Panc1 (cell line): ENCODE data around the gene ARHGAP45. TPM values are rescaled to one million over a fixed set of nuclear protein-coding genes. Genes with fewer than 3 reads are reported as not detected.

ENCODE experiments used
- ATAC-seq: fragments of 200-7000 bp; cut with Tn5 transposase; 2 replicates; pipeline ENCODE4 v1.9.1; 2020; ENCODE audit warnings: mild to moderate bottlenecking, moderate library complexity
- BruUV-seq: library from RNA; stranded (reverse); fragments of 400-500 nt; replicated peaks from 2 replicates; lab custom pipeline; 2021; lab: Mats Ljungman, UMichigan
- CTCF ChIA-PET: fragments of 300-600 bp; sonication (Branson Sonifier 250); formaldehyde crosslinking; loops from one replicate; lab custom pipeline; 2022; ENCODE audit warnings: antibody characterized with exemption; lab: Charles Lee
- POLR2A ChIA-PET: fragments of 300-600 bp; sonication (Branson Sonifier 250); formaldehyde crosslinking; loops from one replicate; lab custom pipeline; 2022; ENCODE audit warnings: antibody characterized with exemption; lab: Charles Lee
- DNase-seq: peaks from one replicate; pipeline ENCODE4 v3.0.0-alpha.2; 2010; ENCODE audit warnings: low read depth, low spot score
- H3K27ac ChIP-seq: 2 replicates; pipeline ENCODE4 v1.5.1; 2011; ENCODE audit warnings: mild to moderate bottlenecking, low read length, inconsistent platforms
- H3K27me3 ChIP-seq: fragments of 200-500 bp; sonication (Bioruptor generic); 2 replicates; pipeline ENCODE4 v1.6.0; 2014; ENCODE audit warnings: low read length, inconsistent platforms; ENCODE audit not compliant: control insufficient read depth, insufficient read depth
- H3K36me3 ChIP-seq: fragments of 200-500 bp; sonication (Bioruptor generic); 2 replicates; pipeline ENCODE4 v1.5.1; 2014; ENCODE audit warnings: inconsistent platforms, mild to moderate bottlenecking, low read length, moderate library complexity; ENCODE audit not compliant: control insufficient read depth, insufficient read depth
- H3K4me1 ChIP-seq: 2 replicates; pipeline ENCODE4 v1.5.1; 2011; ENCODE audit warnings: inconsistent platforms, mild to moderate bottlenecking, low read length, moderate library complexity; ENCODE audit not compliant: control insufficient read depth, insufficient read depth
- H3K4me3 ChIP-seq, 2 experiments: 2 replicates each; pipeline ENCODE4 v1.5.1; 2011 to 2012; ENCODE audit warnings: low read depth in 2 of 2, low read length in 2 of 2, mild to moderate bottlenecking in 2 of 2, inconsistent platforms in 1 of 2, moderate library complexity in 1 of 2
- H3K9me3 ChIP-seq: fragments of 200-500 bp; sonication (Bioruptor generic); 2 replicates; pipeline ENCODE4 v1.5.1; 2014; ENCODE audit warnings: low read depth, mild to moderate bottlenecking, inconsistent platforms, low read length, moderate library complexity; ENCODE audit not compliant: control insufficient read depth, insufficient read depth
- POLR2AphosphoS5 ChIP-seq: IDR thresholded peaks from 2 replicates; pipeline ENCODE4 v1.6.1; 2012; ENCODE audit warnings: mild to moderate bottlenecking, low read depth, low read length, moderate library complexity
- SIN3A ChIP-seq: IDR thresholded peaks from 2 replicates; pipeline ENCODE4 v1.6.1; 2012; ENCODE audit warnings: low read depth, mild to moderate bottlenecking, low read length, moderate library complexity, borderline replicate concordance; ENCODE audit not compliant: insufficient read depth
- TCF7L2 ChIP-seq: IDR thresholded peaks from 2 replicates; pipeline ENCODE4 v1.6.1; 2011; ENCODE audit warnings: mild to moderate bottlenecking, low read depth, low read length, inconsistent platforms
- in situ Hi-C: cut with HindIII; loops from 2 replicates; pipeline ENCODE4 v1.10.0; 2016; ENCODE audit warnings: low sequenced_read_pairs, low pct_unique_long_range_greater_than_20kb
- intact Hi-C: fragments of 100-400 bp; cut with micrococcal nuclease; formaldehyde crosslinking; loops from one replicate; pipeline ENCODE4 v1.10.0; 2022; ENCODE audit not compliant: unreplicated experiment
- total RNA-seq: library from RNA; stranded (reverse); gene quantifications from one replicate; pipeline ENCODE4 v1.2.1, GENCODE V29; 2021; ENCODE audit not compliant: unreplicated experiment
- TF ChIP-seq, protein P1 (sequence below): fragments of 450-650 bp; IDR thresholded peaks from 2 replicates; pipeline ENCODE4 v1.5.1; 2017; ENCODE audit warnings: mild to moderate bottlenecking
- TF ChIP-seq, protein P2 (sequence below), 2 experiments: IDR thresholded peaks; 2 replicates each; pipeline ENCODE4 v1.6.1; 2011 to 2012; ENCODE audit warnings: low read depth in 2 of 2, control low read depth in 1 of 2, low read length in 1 of 2, mild to moderate bottlenecking in 1 of 2, moderate library complexity in 1 of 2; ENCODE audit not compliant: insufficient read depth in 1 of 2

Gene ARHGAP45
- total RNA-seq, 1 experiment from 2014 or later = 27.8 TPM

DNA sequence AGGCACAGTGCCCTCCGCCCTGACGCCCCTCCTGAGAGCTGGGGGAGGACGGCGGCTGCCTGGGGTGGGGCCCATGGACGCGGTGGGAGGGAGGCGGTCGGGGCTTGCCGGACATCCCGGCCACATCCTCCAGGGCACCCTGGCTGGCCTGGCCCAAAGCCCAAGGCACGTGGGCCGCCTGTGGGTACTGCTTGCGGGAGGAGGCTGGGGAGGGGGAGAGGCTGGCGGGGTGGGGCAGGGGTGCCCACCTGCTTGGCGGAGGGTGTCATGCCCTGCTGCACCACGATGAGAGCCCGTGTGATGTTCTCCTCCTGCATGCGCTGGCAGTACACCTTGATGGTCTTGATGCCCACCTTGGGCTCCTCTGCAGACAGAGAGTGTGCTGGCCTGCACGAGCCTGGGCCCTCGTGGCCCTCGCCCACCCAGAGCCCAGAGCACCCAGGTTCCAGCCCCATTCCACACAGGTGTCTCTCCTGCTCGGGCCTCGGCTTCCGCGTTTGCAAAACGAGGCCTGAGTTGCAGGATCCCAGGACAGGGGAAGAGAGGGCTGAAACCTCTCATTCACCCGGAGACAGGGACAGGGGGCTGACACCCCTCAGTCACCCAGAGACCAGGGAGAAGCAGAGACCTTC, 24.7 kb downstream of the ARHGAP45 start:
- H3K36me3 ChIP-seq = no peaks in the 10 kb centered on the region; the same call in none of the 2 replicates
- in situ Hi-C loops = no loop called here
- BruUV-seq = no TSS peak
- ATAC-seq (no peak), DNase-seq (no peak)
- H3K9me3 ChIP-seq = no peaks in the 10 kb centered on the region
- TF ChIP-seq TCF7L2 (no peak), POLR2AphosphoS5 (no peak), SIN3A (no peak)
- TF ChIP-seq, protein P1, sequence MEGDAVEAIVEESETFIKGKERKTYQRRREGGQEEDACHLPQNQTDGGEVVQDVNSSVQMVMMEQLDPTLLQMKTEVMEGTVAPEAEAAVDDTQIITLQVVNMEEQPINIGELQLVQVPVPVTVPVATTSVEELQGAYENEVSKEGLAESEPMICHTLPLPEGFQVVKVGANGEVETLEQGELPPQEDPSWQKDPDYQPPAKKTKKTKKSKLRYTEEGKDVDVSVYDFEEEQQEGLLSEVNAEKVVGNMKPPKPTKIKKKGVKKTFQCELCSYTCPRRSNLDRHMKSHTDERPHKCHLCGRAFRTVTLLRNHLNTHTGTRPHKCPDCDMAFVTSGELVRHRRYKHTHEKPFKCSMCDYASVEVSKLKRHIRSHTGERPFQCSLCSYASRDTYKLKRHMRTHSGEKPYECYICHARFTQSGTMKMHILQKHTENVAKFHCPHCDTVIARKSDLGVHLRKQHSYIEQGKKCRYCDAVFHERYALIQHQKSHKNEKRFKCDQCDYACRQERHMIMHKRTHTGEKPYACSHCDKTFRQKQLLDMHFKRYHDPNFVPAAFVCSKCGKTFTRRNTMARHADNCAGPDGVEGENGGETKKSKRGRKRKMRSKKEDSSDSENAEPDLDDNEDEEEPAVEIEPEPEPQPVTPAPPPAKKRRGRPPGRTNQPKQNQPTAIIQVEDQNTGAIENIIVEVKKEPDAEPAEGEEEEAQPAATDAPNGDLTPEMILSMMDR = no peak
- TF ChIP-seq, protein P2, sequence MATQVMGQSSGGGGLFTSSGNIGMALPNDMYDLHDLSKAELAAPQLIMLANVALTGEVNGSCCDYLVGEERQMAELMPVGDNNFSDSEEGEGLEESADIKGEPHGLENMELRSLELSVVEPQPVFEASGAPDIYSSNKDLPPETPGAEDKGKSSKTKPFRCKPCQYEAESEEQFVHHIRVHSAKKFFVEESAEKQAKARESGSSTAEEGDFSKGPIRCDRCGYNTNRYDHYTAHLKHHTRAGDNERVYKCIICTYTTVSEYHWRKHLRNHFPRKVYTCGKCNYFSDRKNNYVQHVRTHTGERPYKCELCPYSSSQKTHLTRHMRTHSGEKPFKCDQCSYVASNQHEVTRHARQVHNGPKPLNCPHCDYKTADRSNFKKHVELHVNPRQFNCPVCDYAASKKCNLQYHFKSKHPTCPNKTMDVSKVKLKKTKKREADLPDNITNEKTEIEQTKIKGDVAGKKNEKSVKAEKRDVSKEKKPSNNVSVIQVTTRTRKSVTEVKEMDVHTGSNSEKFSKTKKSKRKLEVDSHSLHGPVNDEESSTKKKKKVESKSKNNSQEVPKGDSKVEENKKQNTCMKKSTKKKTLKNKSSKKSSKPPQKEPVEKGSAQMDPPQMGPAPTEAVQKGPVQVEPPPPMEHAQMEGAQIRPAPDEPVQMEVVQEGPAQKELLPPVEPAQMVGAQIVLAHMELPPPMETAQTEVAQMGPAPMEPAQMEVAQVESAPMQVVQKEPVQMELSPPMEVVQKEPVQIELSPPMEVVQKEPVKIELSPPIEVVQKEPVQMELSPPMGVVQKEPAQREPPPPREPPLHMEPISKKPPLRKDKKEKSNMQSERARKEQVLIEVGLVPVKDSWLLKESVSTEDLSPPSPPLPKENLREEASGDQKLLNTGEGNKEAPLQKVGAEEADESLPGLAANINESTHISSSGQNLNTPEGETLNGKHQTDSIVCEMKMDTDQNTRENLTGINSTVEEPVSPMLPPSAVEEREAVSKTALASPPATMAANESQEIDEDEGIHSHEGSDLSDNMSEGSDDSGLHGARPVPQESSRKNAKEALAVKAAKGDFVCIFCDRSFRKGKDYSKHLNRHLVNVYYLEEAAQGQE (IDR thresholded peaks at IDR 0.05; ENCODE audit: insufficient read depth in 1 of 2, low read depth in 2 of 2, low read length in 1 of 2) = no peak
- no peak overlapping the region for H3K4me3 ChIP-seq
- no peak overlapping the region for H3K27ac ChIP-seq
- intact Hi-C loops = no loop called here
- CTCF ChIA-PET = no interaction called here
- POLR2A ChIA-PET = no interaction called here
- H3K27me3 ChIP-seq = no peaks in the 10 kb centered on the region
- peaks cover 5% of the 10 kb centered on the region; the same call in 1 of the 2 replicates for H3K4me1 ChIP-seq

DNA sequence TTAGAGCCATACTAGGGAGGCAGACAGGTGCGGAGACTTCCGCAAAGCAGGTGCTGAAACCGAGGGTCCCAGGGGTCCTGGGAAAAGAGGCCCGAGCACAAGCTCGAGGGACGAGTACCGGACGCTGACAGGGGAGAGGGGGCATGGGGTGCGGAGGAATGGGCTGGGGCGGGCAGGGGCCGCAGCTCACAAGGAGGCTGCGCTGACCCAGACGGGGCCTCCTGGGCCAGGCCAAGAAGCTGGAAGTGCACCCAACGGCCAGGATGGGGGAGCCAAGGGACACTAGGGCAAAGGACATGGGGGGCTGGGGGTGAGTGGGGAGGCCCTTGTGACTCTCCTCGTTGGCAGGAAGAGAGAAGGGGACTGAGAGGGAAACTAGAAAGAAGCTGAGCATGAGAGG, 26.4 kb downstream of the ARHGAP45 start:
- H3K4me3 ChIP-seq = peak overlapping the region; percentile 83 to 87
- ChIA-PET POLR2A (interaction anchor here (0.9 kb wide), 1 partner anchor 10 kb away, joined by 3 read pairs; no protein-coding TSS in a partner anchor), CTCF (no interaction called here)
- DNase-seq (no peak), ATAC-seq (no peak)
- intact Hi-C loops = no loop called here
- in situ Hi-C loops = no loop called here
- H3K9me3 ChIP-seq = no peaks in the 10 kb centered on the region
- peak overlapping the region; percentile 87 for H3K27ac ChIP-seq
- H3K36me3 ChIP-seq = no peaks in the 10 kb centered on the region; the same call in none of the 2 replicates
- peaks cover 15% of the 10 kb centered on the region for H3K4me1 ChIP-seq
- TF ChIP-seq, protein P2 (IDR thresholded peaks at IDR 0.05; ENCODE audit: insufficient read depth in 1 of 2, low read depth in 2 of 2, low read length in 1 of 2) = no peak
- TF ChIP-seq SIN3A = no peak
- TF ChIP-seq, protein P1 = no peak
- no peak for TF ChIP-seq TCF7L2
- no peak for TF ChIP-seq POLR2AphosphoS5
- BruUV-seq = no TSS peak
- no peaks in the 10 kb centered on the region for H3K27me3 ChIP-seq
